Measurements from ENCODE around the gene METTL9. TPM values are rescaled to one million over a fixed set of nuclear protein-coding genes. Genes with fewer than 3 reads are reported as not detected.
A peak's percentile ranks its signal among the peaks of the same experiment; 100 is the strongest.

Gene METTL9
- total and polyA plus RNA-seq, 2 donors (not counting 1 experiment from before 2014, with no cell fraction given): 124 to 163 TPM

GRCh38 chr16:21611198-21611555 lies 11.8 kb downstream of the METTL9 start:
- Histone ChIP-seq H3K36me3 (ENCODE audit: control insufficient read depth, insufficient read depth, low read length) (no peaks in the 10 kb centered on the region), H3K27ac (ENCODE audit: insufficient read depth, low read length) (no peak overlapping the region), H3K27me3 (ENCODE audit: control insufficient read depth, insufficient read depth, low read length) (no peaks in the 10 kb centered on the region), H3K4me2 (ENCODE audit: extremely low read depth, insufficient read depth, low read length) (no peak overlapping the region), H3K4me3 (replicated peaks in 1 of 4; ENCODE audit: control extremely low read depth in 1 of 4, insufficient read depth in 1 of 4, low read depth in 3 of 4, low read length in 4 of 4) (no peak overlapping the region), H3K9me3 (ENCODE audit: control insufficient read depth, insufficient read depth, low read depth, low read length) (no peaks in the 10 kb centered on the region), H2AFZ (ENCODE audit: low read length) (no peak overlapping the region), H3K4me1 (ENCODE audit: control insufficient read depth, extremely low read depth, insufficient read depth, low read length) (peaks cover 3% of the 10 kb centered on the region), H4K20me1 (ENCODE audit: control insufficient read depth, extremely low read depth, insufficient read depth, low read length) (no peaks in the 10 kb centered on the region), H3K79me2 (ENCODE audit: control insufficient read depth, insufficient read depth, low read length) (peaks cover 94% of the 10 kb centered on the region), H3K9ac (ENCODE audit: insufficient read depth, low read length) (no peak overlapping the region)
- DNase-seq (ENCODE audit: low read depth in 2 of 2): peak in 1 of 2 donors; percentile 47
- TF ChIP-seq CTCF (conservative IDR thresholded peaks at IDR 0.05 in 1 of 2, IDR thresholded peaks at IDR 0.05 in 1 of 2; ENCODE audit: low read depth in 1 of 2, low read length in 2 of 2) (no peak), EZH2 (IDR thresholded peaks at IDR 0.05; ENCODE audit: low read length, missing control alignments) (no peak)

- Histone ChIP-seq H2AFZ (ENCODE audit: low read length) (no peak overlapping the region), H3K36me3 (ENCODE audit: control insufficient read depth, insufficient read depth, low read length) (no peaks in the 10 kb centered on the region), H4K20me1 (ENCODE audit: control insufficient read depth, extremely low read depth, insufficient read depth, low read length) (no peaks in the 10 kb centered on the region), H3K79me2 (ENCODE audit: control insufficient read depth, insufficient read depth, low read length) (peaks cover 89% of the 10 kb centered on the region), H3K4me3 (replicated peaks in 1 of 4; ENCODE audit: control extremely low read depth in 1 of 4, insufficient read depth in 1 of 4, low read depth in 3 of 4, low read length in 4 of 4) (no peak overlapping the region), H3K9ac (ENCODE audit: insufficient read depth, low read length) (no peak overlapping the region), H3K27ac (ENCODE audit: insufficient read depth, low read length) (peak overlapping the region; percentile 26), H3K27me3 (ENCODE audit: control insufficient read depth, insufficient read depth, low read length) (no peaks in the 10 kb centered on the region), H3K9me3 (ENCODE audit: control insufficient read depth, insufficient read depth, low read depth, low read length) (no peaks in the 10 kb centered on the region), H3K4me2 (ENCODE audit: extremely low read depth, insufficient read depth, low read length) (peak overlapping the region; percentile 37), H3K4me1 (ENCODE audit: control insufficient read depth, extremely low read depth, insufficient read depth, low read length) (peaks cover 3% of the 10 kb centered on the region)
- TF ChIP-seq CTCF (conservative IDR thresholded peaks at IDR 0.05 in 1 of 2, IDR thresholded peaks at IDR 0.05 in 1 of 2; ENCODE audit: low read depth in 1 of 2, low read length in 2 of 2): no peak
- TF ChIP-seq EZH2 (IDR thresholded peaks at IDR 0.05; ENCODE audit: low read length, missing control alignments): no peak
- no peak for DNase-seq (ENCODE audit: low read depth in 2 of 2)
These were observed 12.4 kb downstream of the METTL9 start for GRCh38 chr16:21611556-21612384.

- DNase-seq (ENCODE audit: low read depth in 2 of 2): no peak
- Histone ChIP-seq H3K4me3 (replicated peaks in 1 of 4; ENCODE audit: control extremely low read depth in 1 of 4, insufficient read depth in 1 of 4, low read depth in 3 of 4, low read length in 4 of 4) (no peak overlapping the region), H3K4me1 (ENCODE audit: control insufficient read depth, extremely low read depth, insufficient read depth, low read length) (peaks cover 3% of the 10 kb centered on the region), H3K9me3 (ENCODE audit: control insufficient read depth, insufficient read depth, low read depth, low read length) (no peaks in the 10 kb centered on the region), H3K9ac (ENCODE audit: insufficient read depth, low read length) (no peak overlapping the region), H3K4me2 (ENCODE audit: extremely low read depth, insufficient read depth, low read length) (no peak overlapping the region), H3K27ac (ENCODE audit: insufficient read depth, low read length) (no peak overlapping the region), H3K36me3 (ENCODE audit: control insufficient read depth, insufficient read depth, low read length) (no peaks in the 10 kb centered on the region), H4K20me1 (ENCODE audit: control insufficient read depth, extremely low read depth, insufficient read depth, low read length) (no peaks in the 10 kb centered on the region), H3K79me2 (ENCODE audit: control insufficient read depth, insufficient read depth, low read length) (peaks cover 73% of the 10 kb centered on the region), H2AFZ (ENCODE audit: low read length) (no peak overlapping the region), H3K27me3 (ENCODE audit: control insufficient read depth, insufficient read depth, low read length) (no peaks in the 10 kb centered on the region)
- TF ChIP-seq CTCF (conservative IDR thresholded peaks at IDR 0.05 in 1 of 2, IDR thresholded peaks at IDR 0.05 in 1 of 2; ENCODE audit: low read depth in 1 of 2, low read length in 2 of 2) (no peak), EZH2 (IDR thresholded peaks at IDR 0.05; ENCODE audit: low read length, missing control alignments) (no peak)
These were observed 14.0 kb downstream of the METTL9 start for GRCh38 chr16:21613361-21613760.

Data from fibroblast of lung (primary cell).